ENCODE results near the gene SLITRK6.

DNA sequence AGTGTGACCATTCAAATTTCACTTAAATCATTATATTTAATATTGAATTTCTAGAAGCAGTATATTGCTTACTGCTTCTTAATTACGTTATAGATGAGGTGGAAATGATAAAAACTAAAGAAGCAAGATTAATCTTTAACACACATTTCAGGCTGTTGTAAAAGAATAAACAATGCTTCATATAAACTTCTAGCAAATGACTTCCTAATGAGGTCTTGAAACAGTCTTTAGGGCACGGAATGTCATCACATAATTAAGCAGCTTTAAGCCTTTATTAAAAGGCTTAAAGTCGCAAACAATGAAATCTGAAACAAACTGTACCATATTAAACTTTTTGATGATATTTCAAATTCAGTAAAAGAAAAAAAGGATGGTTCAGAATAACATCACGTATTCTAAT lies 1.9 kb downstream of the SLITRK6 start:
- TF ChIP-seq, protein P1, sequence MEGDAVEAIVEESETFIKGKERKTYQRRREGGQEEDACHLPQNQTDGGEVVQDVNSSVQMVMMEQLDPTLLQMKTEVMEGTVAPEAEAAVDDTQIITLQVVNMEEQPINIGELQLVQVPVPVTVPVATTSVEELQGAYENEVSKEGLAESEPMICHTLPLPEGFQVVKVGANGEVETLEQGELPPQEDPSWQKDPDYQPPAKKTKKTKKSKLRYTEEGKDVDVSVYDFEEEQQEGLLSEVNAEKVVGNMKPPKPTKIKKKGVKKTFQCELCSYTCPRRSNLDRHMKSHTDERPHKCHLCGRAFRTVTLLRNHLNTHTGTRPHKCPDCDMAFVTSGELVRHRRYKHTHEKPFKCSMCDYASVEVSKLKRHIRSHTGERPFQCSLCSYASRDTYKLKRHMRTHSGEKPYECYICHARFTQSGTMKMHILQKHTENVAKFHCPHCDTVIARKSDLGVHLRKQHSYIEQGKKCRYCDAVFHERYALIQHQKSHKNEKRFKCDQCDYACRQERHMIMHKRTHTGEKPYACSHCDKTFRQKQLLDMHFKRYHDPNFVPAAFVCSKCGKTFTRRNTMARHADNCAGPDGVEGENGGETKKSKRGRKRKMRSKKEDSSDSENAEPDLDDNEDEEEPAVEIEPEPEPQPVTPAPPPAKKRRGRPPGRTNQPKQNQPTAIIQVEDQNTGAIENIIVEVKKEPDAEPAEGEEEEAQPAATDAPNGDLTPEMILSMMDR (IDR thresholded peaks at IDR 0.05; ENCODE audit: poor library complexity, severe bottlenecking) = no peak
- no peak for TF ChIP-seq EZH2 (IDR thresholded peaks at IDR 0.05; ENCODE audit: borderline replicate concordance, insufficient read depth, low read length, poor library complexity, severe bottlenecking)
- TF ChIP-seq POLR2AphosphoS5 (IDR thresholded peaks at IDR 0.05) = no peak
- no peak for TF ChIP-seq RAD21 (conservative IDR thresholded peaks at IDR 0.05)

All from neural cell (in vitro differentiated cells).